IMR-90 (cell line): ENCODE measurements around the gene MTUS2. TPM values are rescaled to one million over a fixed set of nuclear protein-coding genes. Genes with fewer than 3 reads are reported as not detected.

ENCODE experiments used
- ATAC-seq: fragments of 200-7000 bp; cut with Tn5 transposase; 2 replicates; pipeline ENCODE4 v1.9.1; 2020; ENCODE audit warnings: low read depth, mild to moderate bottlenecking, moderate library complexity
- BruUV-seq: library from RNA; stranded (reverse); fragments of 400-500 nt; replicated peaks from 2 replicates; lab custom pipeline; 2021; lab: Mats Ljungman, UMichigan
- CTCF ChIA-PET: fragments of 300-600 bp; formaldehyde crosslinking; extraction: SDS; loops from one replicate; lab custom pipeline; 2021; ENCODE audit warnings: antibody characterized with exemption; lab: Yijun Ruan, JAX
- POLR2A ChIA-PET: fragments of 300-600 bp; sonication (Branson Sonifier 250); formaldehyde crosslinking; loops from one replicate; lab custom pipeline; 2022; ENCODE audit warnings: antibody characterized with exemption; ENCODE audit not compliant: unreplicated experiment; lab: Charles Lee
- DNase-seq: peaks from one replicate; pipeline ENCODE4 v3.0.0; 2013
- H2AFZ ChIP-seq: replicated peaks from 2 replicates; pipeline ENCODE3; 2013; ENCODE audit warnings: low read length, mild to moderate bottlenecking; ENCODE audit not compliant: poor library complexity
- H2AK5ac ChIP-seq: 2 replicates; pipeline ENCODE4 v1.6.1; 2013; ENCODE audit warnings: low read depth, low read length, inconsistent platforms
- H2AK9ac ChIP-seq: replicated peaks from 2 replicates; pipeline ENCODE3; 2013; ENCODE audit warnings: mild to moderate bottlenecking, low read depth, low read length, moderate library complexity; ENCODE audit not compliant: poor library complexity
- H2BK120ac ChIP-seq: 2 replicates; pipeline ENCODE4 v1.6.1; 2013; ENCODE audit warnings: low read depth, low read length, inconsistent platforms
- H2BK15ac ChIP-seq: 3 replicates; pipeline ENCODE4 v1.6.1; 2013; ENCODE audit warnings: low read depth, low read length, inconsistent platforms
- H2BK20ac ChIP-seq: 2 replicates; pipeline ENCODE4 v1.6.1; 2013; ENCODE audit warnings: low read depth, mild to moderate bottlenecking, inconsistent platforms, low read length, moderate library complexity
- H2BK5ac ChIP-seq: 2 replicates; pipeline ENCODE4 v1.6.1; 2013; ENCODE audit warnings: mild to moderate bottlenecking, low read depth, low read length, inconsistent platforms; ENCODE audit not compliant: poor library complexity, severe bottlenecking
- H3K14ac ChIP-seq: replicated peaks from 2 replicates; pipeline ENCODE4 v1.6.1; 2013; ENCODE audit warnings: low read depth, low read length, inconsistent platforms
- H3K18ac ChIP-seq: 2 replicates; pipeline ENCODE4 v1.6.1; 2013; ENCODE audit warnings: low read depth, low read length, control low read depth
- H3K23ac ChIP-seq: 2 replicates; pipeline ENCODE4 v1.6.1; 2013; ENCODE audit warnings: low read depth, low read length, inconsistent platforms
- H3K27ac ChIP-seq: 2 replicates; pipeline ENCODE4 v1.5.1; 2013; ENCODE audit warnings: mild to moderate bottlenecking, control low read depth, low read length; ENCODE audit not compliant: insufficient read depth
- H3K27me3 ChIP-seq: 2 replicates; pipeline ENCODE4 v1.6.1; 2013; ENCODE audit warnings: low read length; ENCODE audit not compliant: control insufficient read depth, insufficient read depth
- H3K36me3 ChIP-seq: 2 replicates; pipeline ENCODE4 v1.6.1; 2013; ENCODE audit warnings: low read length, mixed read lengths; ENCODE audit not compliant: control insufficient read depth, insufficient read depth
- H3K4ac ChIP-seq: 2 replicates; pipeline ENCODE4 v1.6.1; 2013; ENCODE audit warnings: low read depth, low read length, inconsistent platforms
- H3K4me1 ChIP-seq: 2 replicates; pipeline ENCODE4 v1.6.1; 2013; ENCODE audit warnings: low read length, mixed read lengths; ENCODE audit not compliant: control insufficient read depth, insufficient read depth
- H3K4me2 ChIP-seq: 2 replicates; pipeline ENCODE4 v1.6.1; 2013; ENCODE audit warnings: low read depth, mild to moderate bottlenecking, control low read depth, low read length, moderate library complexity
- H3K4me3 ChIP-seq: 2 replicates; pipeline ENCODE4 v1.5.1; 2013; ENCODE audit warnings: low read depth, mild to moderate bottlenecking, control low read depth, low read length, moderate library complexity; ENCODE audit not compliant: insufficient read depth
- H3K56ac ChIP-seq: 2 replicates; pipeline ENCODE4 v1.6.1; 2013; ENCODE audit warnings: low read length, inconsistent platforms; ENCODE audit not compliant: insufficient read depth; ENCODE audit errors: extremely low read depth
- H3K79me1 ChIP-seq, 2 experiments: 2 replicates each; pipeline ENCODE4 v1.6.1; 2013; ENCODE audit warnings: low read length in 2 of 2, inconsistent platforms in 1 of 2, low read depth in 1 of 2
- H3K9ac ChIP-seq: 2 replicates; pipeline ENCODE4 v1.6.1; 2013; ENCODE audit warnings: low read depth, low read length, control low read depth
- H3K9me1 ChIP-seq: 2 replicates; pipeline ENCODE4 v1.6.1; 2013; ENCODE audit warnings: low read length, inconsistent platforms; ENCODE audit not compliant: insufficient read depth
- H3K9me3 ChIP-seq: 2 replicates; pipeline ENCODE4 v1.6.1; 2013; ENCODE audit warnings: low read length; ENCODE audit not compliant: control insufficient read depth, insufficient read depth
- H4K20me1 ChIP-seq: 2 replicates; pipeline ENCODE4 v1.6.1; 2013; ENCODE audit warnings: low read length, inconsistent platforms; ENCODE audit not compliant: insufficient read depth
- H4K5ac ChIP-seq: 2 replicates; pipeline ENCODE4 v1.6.1; 2013; ENCODE audit warnings: mild to moderate bottlenecking, low read depth, low read length, control low read depth
- H4K8ac ChIP-seq, 2 experiments: 2 replicates each; pipeline ENCODE4 v1.6.1; 2013; ENCODE audit warnings: low read depth in 2 of 2, low read length in 2 of 2, control low read depth in 1 of 2, inconsistent platforms in 1 of 2
- H4K91ac ChIP-seq: 2 replicates; pipeline ENCODE4 v1.6.1; 2013; ENCODE audit warnings: low read depth, low read length, inconsistent platforms; ENCODE audit not compliant: insufficient read depth
- BHLHE40 ChIP-seq: fragments of 150-350 bp; IDR thresholded peaks from 2 replicates; pipeline ENCODE4 v1.6.1; 2016; ENCODE audit warnings: mild to moderate bottlenecking, low read depth, low read length
- CEBPB ChIP-seq: IDR thresholded peaks from 2 replicates; pipeline ENCODE4 v1.6.1; 2012; ENCODE audit warnings: low read depth, low read length, improper control_type of control experiment
- CHD1 ChIP-seq: IDR thresholded peaks from 2 replicates; pipeline ENCODE4 v1.6.1; 2012; ENCODE audit warnings: low read depth, low read length, improper control_type of control experiment
- FOS ChIP-seq: fragments of 150-350 bp; IDR thresholded peaks from 2 replicates; pipeline ENCODE4 v1.6.1; 2016; ENCODE audit warnings: low read depth, low read length
- MAFK ChIP-seq: IDR thresholded peaks from 2 replicates; pipeline ENCODE4 v1.6.1; 2012; ENCODE audit warnings: low read depth, low read length, improper control_type of control experiment
- MAZ ChIP-seq: IDR thresholded peaks from 2 replicates; pipeline ENCODE4 v1.6.1; 2012; ENCODE audit warnings: low read depth, mild to moderate bottlenecking, low read length, improper control_type of control experiment, moderate library complexity, borderline replicate concordance
- MXI1 ChIP-seq: IDR thresholded peaks from 2 replicates; pipeline ENCODE4 v1.6.1; 2012; ENCODE audit warnings: low read depth, mild to moderate bottlenecking, low read length, moderate library complexity, borderline replicate concordance
- NFE2L2 ChIP-seq: fragments of 150-350 bp; IDR thresholded peaks from 2 replicates; pipeline ENCODE4 v1.6.1; 2016; ENCODE audit warnings: low read depth, mild to moderate bottlenecking, low read length
- POLR2A ChIP-seq: IDR thresholded peaks from 2 replicates; pipeline ENCODE4 v1.6.1; 2012; ENCODE audit warnings: mild to moderate bottlenecking, low read depth, low read length
- RAD21 ChIP-seq: IDR thresholded peaks from 2 replicates; pipeline ENCODE4 v1.6.1; 2012; ENCODE audit warnings: low read length, improper control_type of control experiment
- RCOR1 ChIP-seq: IDR thresholded peaks from 2 replicates; pipeline ENCODE4 v1.6.1; 2012; ENCODE audit warnings: mild to moderate bottlenecking, low read length, improper control_type of control experiment; ENCODE audit not compliant: insufficient replicate concordance
- RFX5 ChIP-seq: IDR thresholded peaks from 2 replicates; pipeline ENCODE4 v1.8.0; 2012; ENCODE audit warnings: low read depth, mild to moderate bottlenecking, low read length, moderate library complexity
- SMC3 ChIP-seq: fragments of 150-350 bp; IDR thresholded peaks from 2 replicates; pipeline ENCODE4 v1.6.1; 2016; ENCODE audit warnings: low read depth, mild to moderate bottlenecking, antibody characterized with exemption, low read length, moderate library complexity
- WGBS, 2 experiments: methylation state at CpG; one replicate each; pipeline versions ENCODE4 v1.1.5 to v1.1.7; 2013; ENCODE audit warnings: missing lambda C conversion rate in 2 of 2; ENCODE audit not compliant: insufficient read length in 1 of 2; ENCODE audit errors: extremely low coverage in 2 of 2; 5-methylcytosine and 5-hydroxymethylcytosine counted together
- dilution Hi-C: fragments of 300-500 bp; cut with HindIII; formaldehyde crosslinking; loops from one replicate; pipeline ENCODE4 v1.14.3; 2018; ENCODE audit warnings: low sequenced_read_pairs; ENCODE audit not compliant: unreplicated experiment
- in situ Hi-C: fragments of 300-500 bp; cut with MboI; formaldehyde crosslinking; loops from 3 replicates; pipeline ENCODE4 v1.14.3; 2019; ENCODE audit warnings: low sequenced_read_pairs, inconsistent platforms, mixed read lengths
- intact Hi-C: fragments of 100-400 bp; cut with micrococcal nuclease; formaldehyde crosslinking; loops from 2 replicates; pipeline ENCODE4 v1.10.0; 2022
- polyA plus RNA-seq, 3 experiments: library from polyadenylated mRNA; depleted of rRNA; stranded (reverse); fragments of >200 nt; gene quantifications; 2 replicates each; pipeline ENCODE4 v1.2.3, GENCODE V29; 2012; ENCODE audit warnings: low replicate concordance in 1 of 3
- total RNA-seq: library from RNA; depleted of rRNA; stranded (reverse); fragments of >200 nt; gene quantifications from 2 replicates; pipeline ENCODE4 v1.2.3, GENCODE V29; 2012
- TF ChIP-seq, protein P1 (sequence below): fragments of 150-350 bp; IDR thresholded peaks from 2 replicates; pipeline ENCODE4 v1.6.1; 2017; ENCODE audit warnings: mild to moderate bottlenecking, antibody characterized with exemption, low read length, low read depth
- TF ChIP-seq, protein P2 (sequence below): fragments of 150-350 bp; IDR thresholded peaks from 2 replicates; pipeline ENCODE4 v1.6.1; 2016; ENCODE audit warnings: low read depth, mild to moderate bottlenecking, low read length, moderate library complexity, borderline replicate concordance
- TF ChIP-seq, protein P3 (sequence below): conservative IDR thresholded peaks from 2 replicates; pipeline ENCODE4 v1.5.1; 2012; ENCODE audit warnings: mild to moderate bottlenecking, low read depth, low read length, improper control_type of control experiment

MTUS2 gene
- total and polyA plus RNA-seq, 2 of the 4 experiments (the other 2 are of a cell fraction) = under 0.01 to 0.02 TPM

DNA sequence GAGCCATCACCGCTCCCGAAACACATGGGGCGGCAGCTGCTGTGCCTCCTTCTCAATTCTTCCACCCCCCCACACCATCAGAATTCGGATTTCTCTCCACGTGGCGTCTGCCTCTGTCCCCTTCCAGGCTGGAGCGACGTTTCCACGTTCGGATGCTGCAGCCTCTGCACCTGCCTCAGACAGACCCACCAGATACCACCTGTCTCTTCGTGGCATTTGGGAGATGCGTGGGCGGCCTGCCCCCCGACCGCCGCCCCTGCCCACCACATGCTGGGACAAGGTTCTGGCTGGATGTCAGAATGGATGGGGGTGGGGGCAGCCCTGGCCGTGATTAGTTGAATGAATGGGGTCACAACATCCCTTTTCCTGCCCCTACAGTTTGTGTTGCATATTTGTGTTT is 685.4 kb downstream of the MTUS2 start:
- Histone ChIP-seq H3K27me3 (peaks cover 5% of the 10 kb centered on the region; the same call in 1 of the 2 replicates), H3K56ac (no peak overlapping the region), H2AK9ac (no peak overlapping the region), H3K27ac (no peak overlapping the region), H3K9me3 (no peaks in the 10 kb centered on the region), H2BK20ac (no peak overlapping the region), H3K18ac (no peak overlapping the region), H3K4ac (no peak overlapping the region), H3K14ac (no peak overlapping the region), H2AK5ac (no peak overlapping the region), H4K20me1 (peaks cover 12% of the 10 kb centered on the region), H2BK5ac (no peak overlapping the region), H4K91ac (no peak overlapping the region), H2BK15ac (no peak overlapping the region), H3K4me1 (no peaks in the 10 kb centered on the region; the same call in 1 of the 2 replicates), H3K4me3 (no peak overlapping the region), H2AFZ (no peak overlapping the region), H4K5ac (no peak overlapping the region), H3K79me1 (no peaks in the 10 kb centered on the region), H2BK120ac (no peak overlapping the region), H3K9ac (no peak overlapping the region), H3K23ac (no peak overlapping the region), H4K8ac (no peak overlapping the region), H3K36me3 (no peaks in the 10 kb centered on the region), H3K9me1 (no peaks in the 10 kb centered on the region), H3K4me2 (no peak overlapping the region)
- CTCF ChIA-PET = no interaction called here
- POLR2A ChIA-PET = no interaction called here
- BruUV-seq = no TSS peak
- intact Hi-C loops (loop anchor here (5.0 kb wide), 1 partner anchor 417 kb away; no protein-coding TSS in a partner anchor), in situ Hi-C loops (loop anchor here (5.0 kb wide), 1 partner anchor 207 kb away; no protein-coding TSS in a partner anchor), dilution Hi-C loops (no loop called here)
- no peak for DNase-seq
- 100% methylated on average over 3 of the region's 17 CpGs; no CpG with 5 or more reads in 1 of the 2 experiments for WGBS, 2 experiments
- TF ChIP-seq, protein P1, sequence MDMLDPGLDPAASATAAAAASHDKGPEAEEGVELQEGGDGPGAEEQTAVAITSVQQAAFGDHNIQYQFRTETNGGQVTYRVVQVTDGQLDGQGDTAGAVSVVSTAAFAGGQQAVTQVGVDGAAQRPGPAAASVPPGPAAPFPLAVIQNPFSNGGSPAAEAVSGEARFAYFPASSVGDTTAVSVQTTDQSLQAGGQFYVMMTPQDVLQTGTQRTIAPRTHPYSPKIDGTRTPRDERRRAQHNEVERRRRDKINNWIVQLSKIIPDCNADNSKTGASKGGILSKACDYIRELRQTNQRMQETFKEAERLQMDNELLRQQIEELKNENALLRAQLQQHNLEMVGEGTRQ = no peak
- no peak for TF ChIP-seq POLR2A
- TF ChIP-seq SMC3 = no peak
- TF ChIP-seq CHD1 = no peak
- TF ChIP-seq, protein P2, sequence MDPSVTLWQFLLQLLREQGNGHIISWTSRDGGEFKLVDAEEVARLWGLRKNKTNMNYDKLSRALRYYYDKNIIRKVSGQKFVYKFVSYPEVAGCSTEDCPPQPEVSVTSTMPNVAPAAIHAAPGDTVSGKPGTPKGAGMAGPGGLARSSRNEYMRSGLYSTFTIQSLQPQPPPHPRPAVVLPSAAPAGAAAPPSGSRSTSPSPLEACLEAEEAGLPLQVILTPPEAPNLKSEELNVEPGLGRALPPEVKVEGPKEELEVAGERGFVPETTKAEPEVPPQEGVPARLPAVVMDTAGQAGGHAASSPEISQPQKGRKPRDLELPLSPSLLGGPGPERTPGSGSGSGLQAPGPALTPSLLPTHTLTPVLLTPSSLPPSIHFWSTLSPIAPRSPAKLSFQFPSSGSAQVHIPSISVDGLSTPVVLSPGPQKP = no peak
- TF ChIP-seq BHLHE40 = no peak
- TF ChIP-seq CEBPB = no peak
- TF ChIP-seq MXI1 = no peak
- no peak for TF ChIP-seq NFE2L2
- TF ChIP-seq MAFK = no peak
- no peak for TF ChIP-seq RFX5
- no peak for TF ChIP-seq MAZ
- no peak for TF ChIP-seq RCOR1
- TF ChIP-seq, protein P3, sequence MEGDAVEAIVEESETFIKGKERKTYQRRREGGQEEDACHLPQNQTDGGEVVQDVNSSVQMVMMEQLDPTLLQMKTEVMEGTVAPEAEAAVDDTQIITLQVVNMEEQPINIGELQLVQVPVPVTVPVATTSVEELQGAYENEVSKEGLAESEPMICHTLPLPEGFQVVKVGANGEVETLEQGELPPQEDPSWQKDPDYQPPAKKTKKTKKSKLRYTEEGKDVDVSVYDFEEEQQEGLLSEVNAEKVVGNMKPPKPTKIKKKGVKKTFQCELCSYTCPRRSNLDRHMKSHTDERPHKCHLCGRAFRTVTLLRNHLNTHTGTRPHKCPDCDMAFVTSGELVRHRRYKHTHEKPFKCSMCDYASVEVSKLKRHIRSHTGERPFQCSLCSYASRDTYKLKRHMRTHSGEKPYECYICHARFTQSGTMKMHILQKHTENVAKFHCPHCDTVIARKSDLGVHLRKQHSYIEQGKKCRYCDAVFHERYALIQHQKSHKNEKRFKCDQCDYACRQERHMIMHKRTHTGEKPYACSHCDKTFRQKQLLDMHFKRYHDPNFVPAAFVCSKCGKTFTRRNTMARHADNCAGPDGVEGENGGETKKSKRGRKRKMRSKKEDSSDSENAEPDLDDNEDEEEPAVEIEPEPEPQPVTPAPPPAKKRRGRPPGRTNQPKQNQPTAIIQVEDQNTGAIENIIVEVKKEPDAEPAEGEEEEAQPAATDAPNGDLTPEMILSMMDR = no peak
- no peak for TF ChIP-seq FOS
- no peak for TF ChIP-seq RAD21
- no peak for ATAC-seq
